H1 (cell line): ENCODE results near the gene NME7. TPM values are rescaled to one million over a fixed set of nuclear protein-coding genes. Genes with fewer than 3 reads are reported as not detected.
A peak's percentile ranks its signal among the peaks of the same experiment; 100 is the strongest.

ENCODE experiments used
- CTCF ChIA-PET: fragments of 300-600 bp; sonication (Branson Sonifier 250); formaldehyde crosslinking; loops from one replicate; lab custom pipeline; 2021; ENCODE audit not compliant: partially characterized antibody; lab: Charles Lee
- POLR2A ChIA-PET: fragments of 300-600 bp; sonication (Branson Sonifier 250); formaldehyde crosslinking; loops from one replicate; lab custom pipeline; 2021; ENCODE audit warnings: inconsistent platforms; ENCODE audit not compliant: partially characterized antibody; lab: Charles Lee
- DNase-seq, 2 experiments: peaks; one replicate each; pipeline versions ENCODE4 v3.0.0 to v3.0.0-alpha.2; 2010 to 2022; ENCODE audit warnings: low spot score in 2 of 2, low read depth in 1 of 2, mixed read lengths in 1 of 2
- FAIRE-seq: peaks from 2 replicates; lab custom pipeline; 2011; peaks lifted over from hg19 to GRCh38; lab: Jason Lieb, UNC
- H2AFZ ChIP-seq: 2 replicates; pipeline ENCODE4 v1.8.1; 2012; ENCODE audit warnings: low read length, inconsistent platforms
- H2AK5ac ChIP-seq: 2 replicates; pipeline ENCODE4 v1.6.1; 2013; ENCODE audit warnings: low read depth, low read length
- H2BK120ac ChIP-seq: replicated peaks from 2 replicates; pipeline ENCODE3; 2013; ENCODE audit warnings: low read depth, low read length, inconsistent platforms
- H2BK12ac ChIP-seq: 2 replicates; pipeline ENCODE4 v1.6.1; 2013; ENCODE audit warnings: low read depth, low read length
- H2BK15ac ChIP-seq: 2 replicates; pipeline ENCODE4 v1.6.1; 2013; ENCODE audit warnings: low read length
- H2BK20ac ChIP-seq: 2 replicates; pipeline ENCODE4 v1.6.1; 2013; ENCODE audit warnings: low read length
- H2BK5ac ChIP-seq: 2 replicates; pipeline ENCODE4 v1.6.1; 2013; ENCODE audit warnings: low read depth, low read length
- H3K14ac ChIP-seq: 2 replicates; pipeline ENCODE4 v1.6.1; 2013; ENCODE audit warnings: inconsistent platforms; ENCODE audit not compliant: insufficient read length
- H3K18ac ChIP-seq: 2 replicates; pipeline ENCODE4 v1.6.1; 2013; ENCODE audit warnings: low read length; ENCODE audit errors: extremely low read depth
- H3K23ac ChIP-seq: 2 replicates; pipeline ENCODE4 v1.6.1; 2013; ENCODE audit warnings: inconsistent platforms; ENCODE audit not compliant: insufficient read length
- H3K23me2 ChIP-seq: 2 replicates; pipeline ENCODE4 v1.6.1; 2013; ENCODE audit warnings: low read depth, low read length
- H3K27ac ChIP-seq: 2 replicates; pipeline ENCODE4 v1.6.1; 2011; ENCODE audit warnings: low read depth, low read length, inconsistent platforms
- H3K27me3 ChIP-seq, 4 experiments: replicated peaks in 1 of 4; 1 replicate in 1 of 4; 2 replicates in 3 of 4; pipeline versions ENCODE4 v1.6.1 to v1.8.1; 2011 to 2013; ENCODE audit warnings: low read length in 3 of 4, mild to moderate bottlenecking in 3 of 4, inconsistent platforms in 2 of 4, mixed read lengths in 2 of 4, moderate library complexity in 1 of 4; ENCODE audit not compliant: control insufficient read depth in 3 of 4, insufficient read depth in 3 of 4; ENCODE audit errors: extremely low read depth in 1 of 4
- H3K36me3 ChIP-seq, 4 experiments: 2 replicates each; pipeline versions ENCODE4 v1.6.1 to v1.8.1; 2011 to 2013; ENCODE audit warnings: mild to moderate bottlenecking in 4 of 4, low read length in 3 of 4, moderate library complexity in 2 of 4, control low read depth in 1 of 4, inconsistent platforms in 1 of 4; ENCODE audit not compliant: insufficient read depth in 4 of 4, control insufficient read depth in 2 of 4
- H3K4ac ChIP-seq: replicated peaks from 2 replicates; pipeline ENCODE3; 2013; ENCODE audit warnings: low read length, low read depth, mixed read lengths, inconsistent platforms; ENCODE audit not compliant: insufficient read length
- H3K4me1 ChIP-seq, 4 experiments: replicated peaks in 1 of 4; 1 replicate in 1 of 4; 2 replicates in 3 of 4; pipeline versions ENCODE4 v1.6.1 to v1.8.1; 2011 to 2013; ENCODE audit warnings: low read length in 3 of 4, inconsistent platforms in 2 of 4, mixed read lengths in 1 of 4; ENCODE audit not compliant: insufficient read depth in 4 of 4, control insufficient read depth in 3 of 4
- H3K4me2 ChIP-seq, 2 experiments: 2 replicates each; pipeline versions ENCODE4 v1.6.1 to v1.8.1; 2011 to 2013; ENCODE audit warnings: low read depth in 2 of 2, low read length in 2 of 2, control low read depth in 1 of 2, inconsistent platforms in 1 of 2, mild to moderate bottlenecking in 1 of 2; ENCODE audit not compliant: insufficient read depth in 1 of 2
- H3K4me3 ChIP-seq, 4 experiments: fragments of 200-600, 300-600 bp in 1 of 4; sonication (generic), shearing (Covaris generic), sonication (Bioruptor Twin) in 1 of 4; 2 replicates each; pipeline versions ENCODE4 v1.5.1 to v1.8.1; 2011 to 2016; ENCODE audit warnings: low read length in 4 of 4, low read depth in 3 of 4, control low read depth in 2 of 4, inconsistent platforms in 2 of 4, mild to moderate bottlenecking in 2 of 4, mixed read lengths in 1 of 4, moderate library complexity in 1 of 4; ENCODE audit not compliant: insufficient read depth in 2 of 4; ENCODE audit errors: extremely low read depth in 1 of 4
- H3K56ac ChIP-seq: replicated peaks from 2 replicates; pipeline ENCODE3; 2013; ENCODE audit warnings: low read depth, mild to moderate bottlenecking, mixed read lengths, low read length, inconsistent platforms; ENCODE audit not compliant: insufficient read length
- H3K79me1 ChIP-seq: 2 replicates; pipeline ENCODE4 v1.6.1; 2013; ENCODE audit warnings: low read depth, low read length, control low read depth
- H3K79me2 ChIP-seq, 2 experiments: 2 replicates each; pipeline versions ENCODE4 v1.6.1 to v1.8.1; 2012 to 2013; ENCODE audit warnings: low read length in 2 of 2, mild to moderate bottlenecking in 2 of 2, inconsistent platforms in 1 of 2; ENCODE audit not compliant: insufficient read depth in 2 of 2, control insufficient read depth in 1 of 2
- H3K9ac ChIP-seq, 4 experiments: replicated peaks in 1 of 4; 1 replicate in 1 of 4; 2 replicates in 3 of 4; pipeline versions ENCODE4 v1.6.1 to v1.8.1; 2011 to 2013; ENCODE audit warnings: low read depth in 3 of 4, low read length in 3 of 4, control low read depth in 2 of 4, mild to moderate bottlenecking in 2 of 4, moderate library complexity in 2 of 4, inconsistent platforms in 1 of 4; ENCODE audit errors: extremely low read depth in 1 of 4
- H3K9me3 ChIP-seq, 2 experiments: 2 replicates each; pipeline versions ENCODE4 v1.6.1 to v1.8.1; 2012 to 2013; ENCODE audit warnings: mild to moderate bottlenecking in 2 of 2, moderate library complexity in 2 of 2, control low read depth in 1 of 2, inconsistent platforms in 1 of 2, low read depth in 1 of 2, low read length in 1 of 2, mixed read lengths in 1 of 2; ENCODE audit not compliant: insufficient read depth in 2 of 2
- H4K20me1 ChIP-seq, 2 experiments: replicated peaks in 1 of 2; 2 replicates each; pipeline versions ENCODE3 to v1.8.1; 2011 to 2013; ENCODE audit warnings: inconsistent platforms in 2 of 2, low read length in 2 of 2, mild to moderate bottlenecking in 1 of 2; ENCODE audit not compliant: insufficient read depth in 2 of 2, control insufficient read depth in 1 of 2
- H4K5ac ChIP-seq: 2 replicates; pipeline ENCODE4 v1.6.1; 2013; ENCODE audit warnings: low read length, low read depth, mixed read lengths, inconsistent platforms; ENCODE audit not compliant: insufficient read length
- H4K8ac ChIP-seq: 2 replicates; pipeline ENCODE4 v1.8.0; 2013; ENCODE audit warnings: mild to moderate bottlenecking, moderate library complexity, low read length, inconsistent platforms; ENCODE audit not compliant: insufficient read depth; ENCODE audit errors: extremely low read depth
- H4K91ac ChIP-seq: replicated peaks from 2 replicates; pipeline ENCODE3; 2013; ENCODE audit warnings: low read length, mixed read lengths, inconsistent platforms; ENCODE audit not compliant: insufficient read length
- ASH2L ChIP-seq: fragments of 200-600, 300-600 bp; sonication (generic); IDR thresholded peaks from one replicate; pipeline ENCODE4 v1.7.1; 2017; ENCODE audit warnings: low read length
- CHD2 ChIP-seq: IDR thresholded peaks from 2 replicates; pipeline ENCODE4 v1.6.1; 2012; ENCODE audit warnings: low read length, improper control_type of control experiment
- E2F6 ChIP-seq: IDR thresholded peaks from 2 replicates; pipeline ENCODE4 v1.6.1; 2012; ENCODE audit warnings: inconsistent platforms
- HDAC2 ChIP-seq, 2 experiments: fragments of 300-600 bp in 1 of 2; sonication (generic) in 1 of 2; IDR thresholded peaks; 2 replicates each; pipeline ENCODE4 v1.6.1; 2011 to 2012; ENCODE audit warnings: low read depth in 2 of 2, low read length in 2 of 2, mild to moderate bottlenecking in 2 of 2, moderate library complexity in 2 of 2, borderline replicate concordance in 1 of 2, inconsistent platforms in 1 of 2
- MAFK ChIP-seq: IDR thresholded peaks from 2 replicates; pipeline ENCODE4 v1.6.1; 2012; ENCODE audit warnings: low read depth, mild to moderate bottlenecking, improper control_type of control experiment, low read length
- POLR2A ChIP-seq, 2 experiments: IDR thresholded peaks; 1 replicate in 1 of 2; 2 replicates in 1 of 2; pipeline ENCODE4 v1.6.1; 2011; ENCODE audit warnings: low read depth in 2 of 2, low read length in 2 of 2, mild to moderate bottlenecking in 2 of 2; ENCODE audit errors: control extremely low read depth in 1 of 2
- SIRT6 ChIP-seq: IDR thresholded peaks from one replicate; pipeline ENCODE4 v1.7.1; 2012; ENCODE audit warnings: low read length, inconsistent platforms
- SP1 ChIP-seq: IDR thresholded peaks from 2 replicates; pipeline ENCODE4 v1.6.1; 2011; ENCODE audit warnings: low read depth, low read length
- SP4 ChIP-seq: IDR thresholded peaks from 2 replicates; pipeline ENCODE4 v1.6.1; 2012; ENCODE audit warnings: low read length, inconsistent platforms
- WGBS, 2 experiments: shearing (Covaris generic) in 1 of 2; methylation state at CpG; one replicate each; pipeline versions ENCODE4 v1.1.6 to v1.1.7; 2013 to 2015; ENCODE audit warnings: low lambda C conversion rate in 2 of 2, mixed read lengths in 2 of 2, inconsistent platforms in 1 of 2, low coverage in 1 of 2, missing lambda C conversion rate in 1 of 2; ENCODE audit not compliant: insufficient replicate concordance in 2 of 2, insufficient coverage in 1 of 2, insufficient read length in 1 of 2; ENCODE audit errors: extremely low coverage in 1 of 2, missing lambda C conversion rate in 1 of 2; 5-methylcytosine and 5-hydroxymethylcytosine counted together
- polyA plus RNA-seq, 7 experiments: library from polyadenylated mRNA; depleted of rRNA in 3 of 7; stranded (reverse) in 5 of 7; unstranded in 2 of 7; fragments of >200 nt in 5 of 7; fragments of 200-250 nt in 2 of 7; gene quantifications; 1 replicate in 5 of 7; 2 replicates in 1 of 7; 4 replicates in 1 of 7; pipeline versions ENCODE4 v1.2.1 to v1.2.3, GENCODE V29; 2011 to 2013; ENCODE audit warnings: missing spikeins in 2 of 7, mixed read lengths in 2 of 7
- total RNA-seq: library from RNA; stranded (reverse); fragmentation: NEBNext Ultra II Directional; extraction: Animal tissue kit (Norgen Biotek cat#: 25700); gene quantifications from 2 replicates; pipeline ENCODE4 v1.2.1, GENCODE V29; 2021

Gene NME7
- total and polyA plus RNA-seq, 2 of the 8 experiments (the other 6 are each of a cell fraction or from before 2014, with no cell fraction given): 11.6 to 28.5 TPM

GRCh38 chr1:169325117-169325516 is 42.5 kb downstream of the NME7 start:
- H4K20me1 ChIP-seq: no peaks in the 10 kb centered on the region
- no peak overlapping the region for H2BK20ac ChIP-seq
- no peaks in the 10 kb centered on the region; a peak in 1 of 4 replicates for H3K79me2 ChIP-seq
- no peak overlapping the region for H2AK5ac ChIP-seq
- DNase-seq: no peak
- no peak overlapping the region for H4K8ac ChIP-seq
- no peak overlapping the region for H2BK5ac ChIP-seq
- 93% methylated on average over 1 of the region's 1 CpG; no CpG with 5 or more reads in 1 of the 2 experiments for WGBS, 2 experiments
- TF ChIP-seq E2F6 (no peak), SP4 (no peak), SP1 (no peak), CHD2 (no peak), ASH2L (no peak), HDAC2 (IDR thresholded peaks at IDR 0.05; ENCODE audit: borderline replicate concordance in 1 of 2, low read depth in 2 of 2, low read length in 2 of 2) (no peak), MAFK (no peak), SIRT6 (no peak), POLR2A (IDR thresholded peaks at IDR 0.05; ENCODE audit: control extremely low read depth in 1 of 2, low read depth in 2 of 2, low read length in 2 of 2) (no peak)
- H3K14ac ChIP-seq: no peak overlapping the region
- H3K4me3 ChIP-seq: no peak overlapping the region
- no peak overlapping the region for H2BK120ac ChIP-seq
- no peak overlapping the region for H2BK12ac ChIP-seq
- ChIA-PET CTCF (no interaction called here), POLR2A (no interaction called here)
- H3K9ac ChIP-seq: no peak overlapping the region
- H3K79me1 ChIP-seq: no peaks in the 10 kb centered on the region
- H2AFZ ChIP-seq: no peak overlapping the region
- H3K9me3 ChIP-seq: no peaks in the 10 kb centered on the region
- no peaks in the 10 kb centered on the region for H3K36me3 ChIP-seq
- no peak overlapping the region for H4K91ac ChIP-seq
- H3K4me1 ChIP-seq: peaks cover 0 to 7% (median 2%) of the 10 kb centered on the region in 4 experiments; a peak in 2 of 7 replicates
- no peak overlapping the region for H2BK15ac ChIP-seq
- H3K56ac ChIP-seq: no peak overlapping the region
- H3K18ac ChIP-seq: no peak overlapping the region
- peaks cover 0 to 1% (median 0%) of the 10 kb centered on the region in 4 experiments; a peak in 1 of 7 replicates for H3K27me3 ChIP-seq
- H3K27ac ChIP-seq: no peak overlapping the region
- H3K4ac ChIP-seq: no peak overlapping the region
- peak; percentile 93 for FAIRE-seq
- no peaks in the 10 kb centered on the region for H3K23me2 ChIP-seq
- H3K4me2 ChIP-seq: no peak overlapping the region
- H4K5ac ChIP-seq: no peak overlapping the region
- no peak overlapping the region for H3K23ac ChIP-seq
